GM18502 (cell line): ENCODE results near the gene ZNF736.
"Not testable (repeated sequence)": the region's sequence is repeated elsewhere in the genome, so short reads cannot be mapped to it uniquely, and the experiment has no call there.

ENCODE experiments used
- ATAC-seq: cut with Tn5 transposase; IDR thresholded peaks from one replicate; pipeline ENCODE4 v1.9.1; 2021; ENCODE audit warnings: mild to moderate bottlenecking; ENCODE audit not compliant: unreplicated experiment, poor library complexity

ZNF736 gene

GRCh38 chr7:64313740-64314491 is at the start of gene ZNF736:
Gene ZNF736 (plus strand): TSS chr7:64313961. CDS start chr7:64314151, 190 bp downstream.
- ATAC-seq, result peak; percentile 100

- no peak for ATAC-seq
Observed at GRCh38 chr7:64266341-64266919, 47.3 kb upstream of the ZNF736 start.

- ATAC-seq, result no peak
Observed at GRCh38 chr7:64277630-64278029, 36.1 kb upstream of the ZNF736 start.

- no peak for ATAC-seq
Observed at GRCh38 chr7:64294701-64295420, 18.9 kb upstream of the ZNF736 start.

- ATAC-seq, result not testable (repeated sequence)
Observed at GRCh38 chr7:64297418-64297817, 16.3 kb upstream of the ZNF736 start.

- no peak for ATAC-seq
Observed at GRCh38 chr7:64300641-64301405, 12.9 kb upstream of the ZNF736 start.

GRCh38 chr7:64307254-64308015 is 6.3 kb upstream of the ZNF736 start:
- ATAC-seq, result peak; percentile 99

- ATAC-seq, result no peak
Observed at GRCh38 chr7:64308016-64308270, 5.8 kb upstream of the ZNF736 start.

- ATAC-seq, result no peak
Observed at GRCh38 chr7:64310426-64310825, 3.3 kb upstream of the ZNF736 start.

GRCh38 chr7:64312826-64313225 is 935 bp upstream of the ZNF736 start:
- no peak for ATAC-seq

- ATAC-seq, result no peak
Observed at GRCh38 chr7:64314566-64314965, 805 bp downstream of the ZNF736 start.

GRCh38 chr7:64316031-64316742 is 2.4 kb downstream of the ZNF736 start:
- not testable (repeated sequence) for ATAC-seq

GRCh38 chr7:64320547-64321513 is 7.1 kb downstream of the ZNF736 start:
- peak; percentile 69 for ATAC-seq

GRCh38 chr7:64324166-64324565 is 10.4 kb downstream of the ZNF736 start:
- not testable (repeated sequence) for ATAC-seq

GRCh38 chr7:64348713-64349210 is 35.0 kb downstream of the ZNF736 start:
- not testable (repeated sequence) for ATAC-seq

- no peak for ATAC-seq
Observed at GRCh38 chr7:64359543-64359942, 45.8 kb downstream of the ZNF736 start.

GRCh38 chr7:64371116-64371515 is 57.4 kb downstream of the ZNF736 start:
- no peak for ATAC-seq

- ATAC-seq, result no peak
Observed at GRCh38 chr7:64373017-64373416, 59.3 kb downstream of the ZNF736 start.
